Measurements from ENCODE around the gene LLGL2.

The LLGL2 gene

GRCh38 chr17:75491680-75492079, 33.8 kb upstream of the LLGL2 start:
- no peak for DNase-seq

- no peak for DNase-seq
These were observed 32.8 kb upstream of the LLGL2 start for GRCh38 chr17:75492555-75493168.

- DNase-seq, result no peak
These were observed 31.9 kb upstream of the LLGL2 start for GRCh38 chr17:75493476-75494129.

GRCh38 chr17:75494326-75494877, 31.1 kb upstream of the LLGL2 start:
- no peak for DNase-seq

- no peak for DNase-seq
These were observed 29.5 kb upstream of the LLGL2 start for GRCh38 chr17:75496005-75496404.

- no peak for DNase-seq
These were observed 27.3 kb upstream of the LLGL2 start for GRCh38 chr17:75498039-75498725.

GRCh38 chr17:75498726-75499213, 26.7 kb upstream of the LLGL2 start:
- DNase-seq, result no peak

GRCh38 chr17:75499313-75500022, 26.0 kb upstream of the LLGL2 start:
- no peak for DNase-seq

GRCh38 chr17:75500419-75501216, 24.9 kb upstream of the LLGL2 start:
- no peak for DNase-seq

GRCh38 chr17:75501378-75502071, 24.0 kb upstream of the LLGL2 start:
- no peak for DNase-seq

GRCh38 chr17:75502072-75502720, 23.3 kb upstream of the LLGL2 start:
- DNase-seq, result no peak

- no peak for DNase-seq
These were observed 22.7 kb upstream of the LLGL2 start for GRCh38 chr17:75502721-75503329.

GRCh38 chr17:75503337-75503950, 22.1 kb upstream of the LLGL2 start:
- no peak for DNase-seq

GRCh38 chr17:75503976-75504346, 21.5 kb upstream of the LLGL2 start:
- no peak for DNase-seq

- DNase-seq, result no peak
These were observed 20.9 kb upstream of the LLGL2 start for GRCh38 chr17:75504347-75505151.

GRCh38 chr17:75505152-75505409, 20.4 kb upstream of the LLGL2 start:
- no peak for DNase-seq

GRCh38 chr17:75505640-75506039, 19.9 kb upstream of the LLGL2 start:
- no peak for DNase-seq

- no peak for DNase-seq
These were observed 19.4 kb upstream of the LLGL2 start for GRCh38 chr17:75506134-75506533.

- DNase-seq, result no peak
These were observed 18.6 kb upstream of the LLGL2 start for GRCh38 chr17:75506888-75507287.
